CD4-positive, alpha-beta memory T cell (primary cell): ENCODE measurements around the gene TBC1D10A. TPM values are rescaled to one million over a fixed set of nuclear protein-coding genes. Genes with fewer than 3 reads are reported as not detected.
A peak's percentile ranks its signal among the peaks of the same experiment; 100 is the strongest.

Source experiments
- CTCF ChIA-PET: fragments of 350-600 bp; sonication (Branson Sonifier 250); formaldehyde crosslinking; loops from one replicate; lab custom pipeline; 2021; ENCODE audit warnings: inconsistent platforms; ENCODE audit not compliant: partially characterized antibody; lab: Charles Lee
- POLR2A ChIA-PET: fragments of 350-600 bp; sonication (Branson Sonifier 250); formaldehyde crosslinking; loops from one replicate; lab custom pipeline; 2021; ENCODE audit not compliant: partially characterized antibody; lab: Charles Lee
- DNase-seq, 5 donors: peaks; one replicate each; pipeline versions ENCODE4 v3.0.0 to v3.0.0-alpha.2; 2020 to 2022; ENCODE audit warnings: mixed read lengths in 1 of 5
- H3K27ac ChIP-seq: one replicate; pipeline ENCODE4 v1.7.0; 2013; ENCODE audit warnings: low read depth, low read length
- H3K27me3 ChIP-seq: 2 replicates; pipeline ENCODE4 v1.7.0; 2013; ENCODE audit warnings: mild to moderate bottlenecking, low read length, moderate library complexity; ENCODE audit not compliant: insufficient read depth
- H3K36me3 ChIP-seq: 2 replicates; pipeline ENCODE4 v1.7.0; 2013; ENCODE audit warnings: mild to moderate bottlenecking, low read length, moderate library complexity; ENCODE audit not compliant: insufficient read depth
- H3K4me1 ChIP-seq: 2 replicates; pipeline ENCODE4 v1.7.0; 2013; ENCODE audit warnings: mild to moderate bottlenecking, low read length, moderate library complexity; ENCODE audit not compliant: insufficient read depth
- H3K4me3 ChIP-seq, 2 donors: one replicate each; pipeline ENCODE4 v1.7.0; 2013; ENCODE audit warnings: low read length in 2 of 2, mild to moderate bottlenecking in 1 of 2
- H3K9me3 ChIP-seq, 2 donors: one replicate each; pipeline ENCODE4 v1.7.0; 2013; ENCODE audit warnings: low read length in 2 of 2, control low read depth in 1 of 2; ENCODE audit not compliant: control insufficient read depth in 1 of 2
- H3K27ac Mint-ChIP-seq, 7 donors: one replicate each; pipeline ENCODE4 v1.8.0; 2020 to 2021; ENCODE audit warnings: mixed read lengths in 7 of 7, mild to moderate bottlenecking in 6 of 7, inconsistent platforms in 3 of 7, moderate library complexity in 3 of 7
- H3K27me3 Mint-ChIP-seq, 2 donors: one replicate each; pipeline ENCODE4 v1.8.0; 2020 to 2021; ENCODE audit warnings: mixed read lengths in 2 of 2
- H3K36me3 Mint-ChIP-seq, 2 donors: one replicate each; pipeline ENCODE4 v1.8.0; 2020 to 2021; ENCODE audit warnings: mixed read lengths in 2 of 2, inconsistent platforms in 1 of 2, mild to moderate bottlenecking in 1 of 2
- H3K4me1 Mint-ChIP-seq, 4 donors: one replicate each; pipeline ENCODE4 v1.8.0; 2020 to 2021; ENCODE audit warnings: mixed read lengths in 4 of 4, mild to moderate bottlenecking in 1 of 4
- H3K4me3 Mint-ChIP-seq, 8 donors: one replicate each; pipeline ENCODE4 v1.8.0; 2020 to 2021; ENCODE audit warnings: mixed read lengths in 8 of 8, mild to moderate bottlenecking in 7 of 8, moderate library complexity in 6 of 8, inconsistent platforms in 3 of 8
- H3K9me3 Mint-ChIP-seq, 8 donors: one replicate each; pipeline ENCODE4 v1.8.0; 2020 to 2021; ENCODE audit warnings: mixed read lengths in 8 of 8, mild to moderate bottlenecking in 5 of 8, inconsistent platforms in 3 of 8, moderate library complexity in 1 of 8
- intact Hi-C: fragments of 100-400 bp; cut with micrococcal nuclease; formaldehyde crosslinking; loops from one replicate; pipeline ENCODE4 v1.15.1; 2023
- polyA plus RNA-seq, 2 donors: library from polyadenylated mRNA; unstranded; fragments of 300-500 nt; fragmentation: Illumina TruSeq; gene quantifications; one replicate each; pipeline ENCODE4 v1.2.3, GENCODE V29; 2021
- total RNA-seq, 2 experiments: library from RNA; stranded (reverse); gene quantifications; one replicate each; pipeline ENCODE4 v1.2.3, GENCODE V29; 2021

TBC1D10A gene
- total and polyA plus RNA-seq, 4 experiments from 2014 or later = 60.6 to 76.8 (median 61.9) TPM

- H3K4me3 ChIP-seq = peak overlapping the region in 1 of 2 donors; percentile 76
- intact Hi-C loops = loop anchor here (1.0 kb wide), 1 partner anchor 8 kb away; no protein-coding TSS in a partner anchor
- Mint-ChIP-seq H3K4me1 (peaks cover 57 to 80% (median 68%) of the 10 kb centered on the region in 4 donors), H3K4me3 (peak overlapping the region; percentile 90 to 95 (median 93)), H3K27me3 (no peaks in the 10 kb centered on the region), H3K9me3 (no peaks in the 10 kb centered on the region), H3K27ac (peak overlapping the region; percentile 51 to 95 (median 89)), H3K36me3 (peaks cover 25 to 50% of the 10 kb centered on the region in 2 donors)
- no peaks in the 10 kb centered on the region for H3K27me3 ChIP-seq
- CTCF ChIA-PET = interaction anchor here (0.9 to 11.2 kb wide), 9 partner anchors 9 to 216 kb away, joined by 3 to 115 read pairs (median 4); partner anchors contain the start of gene CASTOR1
- POLR2A ChIA-PET = interaction anchor here (0.8 to 20.3 kb wide), 9 partner anchors 8 to 100 kb away, joined by 3 to 562 read pairs (median 8); partner anchors contain the start of genes CASTOR1, CCDC157, RNF215 and SF3A1
- peak; percentile 42 to 68 (median 50) for DNase-seq
- peak overlapping the region; percentile 59 for H3K27ac ChIP-seq
- H3K4me1 ChIP-seq = peaks cover 76% of the 10 kb centered on the region
- H3K36me3 ChIP-seq = peaks cover 17% of the 10 kb centered on the region
- H3K9me3 ChIP-seq = no peaks in the 10 kb centered on the region
Observed at GRCh38 chr22:30324014-30324730, 2.6 kb downstream of the TBC1D10A start.

GRCh38 chr22:30323246-30323645, 3.5 kb downstream of the TBC1D10A start:
- H3K36me3 Mint-ChIP-seq = peaks cover 32 to 58% of the 10 kb centered on the region in 2 donors

DNA sequence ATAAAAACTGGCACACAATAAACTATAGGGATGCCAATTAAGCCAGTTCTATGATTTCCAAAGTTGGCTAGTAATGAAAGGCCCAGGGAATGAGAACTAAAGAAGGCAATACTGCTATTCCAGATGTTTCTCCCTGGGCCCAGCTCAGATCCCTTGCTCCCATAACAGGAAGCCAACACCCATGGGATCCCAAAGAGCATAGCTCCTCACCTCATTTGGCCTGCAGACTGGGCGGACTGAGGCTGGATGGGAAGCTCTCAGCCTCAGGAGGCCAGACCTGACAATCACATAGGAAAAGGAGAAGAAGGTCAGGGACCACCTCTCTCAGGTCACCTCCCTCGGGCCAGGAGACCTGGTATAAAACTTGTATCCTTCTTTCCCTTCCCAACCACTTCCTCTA, 5.3 kb downstream of the TBC1D10A start:
- Histone ChIP-seq H3K4me3 (no peak overlapping the region), H3K36me3 (peaks cover 17% of the 10 kb centered on the region), H3K27me3 (no peaks in the 10 kb centered on the region), H3K27ac (no peak overlapping the region), H3K4me1 (peaks cover 94% of the 10 kb centered on the region), H3K9me3 (no peaks in the 10 kb centered on the region)
- no peaks in the 10 kb centered on the region for H3K27me3 Mint-ChIP-seq
- peaks cover 37 to 66% of the 10 kb centered on the region in 2 donors for H3K36me3 Mint-ChIP-seq
- CTCF ChIA-PET = interaction anchor here (0.7 to 1.0 kb wide), 2 partner anchors 19 to 33 kb away, joined by 3 to 5 read pairs; partner anchors contain the start of gene CASTOR1
- intact Hi-C loops = no loop called here
- H3K4me1 Mint-ChIP-seq = peaks cover 70 to 94% (median 82%) of the 10 kb centered on the region in 4 donors
- peak overlapping the region; percentile 48 to 87 (median 84) for H3K27ac Mint-ChIP-seq
- H3K9me3 Mint-ChIP-seq = no peaks in the 10 kb centered on the region
- peak overlapping the region in 6 of 8 donors; percentile 12 to 67 (median 50) for H3K4me3 Mint-ChIP-seq
- POLR2A ChIA-PET = interaction anchor here (1.2 to 20.3 kb wide), 4 partner anchors 9 to 35 kb away, joined by 3 to 562 read pairs (median 124); partner anchors contain the start of genes CASTOR1, CCDC157 and SF3A1
- no peak for DNase-seq

More at GRCh38 chr22:30323246-30323645, 3.5 kb downstream of the TBC1D10A start:
- DNase-seq = no peak
- peak overlapping the region; percentile 41 to 92 (median 74) for H3K27ac Mint-ChIP-seq
- Histone ChIP-seq H3K9me3 (no peaks in the 10 kb centered on the region), H3K27me3 (no peaks in the 10 kb centered on the region), H3K36me3 (peaks cover 17% of the 10 kb centered on the region), H3K4me1 (peaks cover 86% of the 10 kb centered on the region), H3K27ac (no peak overlapping the region), H3K4me3 (no peak overlapping the region)
- peak overlapping the region; percentile 41 to 95 (median 93) for H3K4me3 Mint-ChIP-seq
- H3K4me1 Mint-ChIP-seq = peaks cover 66 to 89% (median 77%) of the 10 kb centered on the region in 4 donors
- H3K9me3 Mint-ChIP-seq = no peaks in the 10 kb centered on the region
- intact Hi-C loops = no loop called here
- no peaks in the 10 kb centered on the region for H3K27me3 Mint-ChIP-seq
- ChIA-PET CTCF (interaction anchor here (0.9 to 11.2 kb wide), 5 partner anchors 10 to 215 kb away, joined by 3 to 115 read pairs (median 4); partner anchors contain the start of gene CASTOR1), POLR2A (interaction anchor here (1.2 to 20.3 kb wide), 6 partner anchors 9 to 56 kb away, joined by 3 to 562 read pairs (median 42); partner anchors contain the start of genes CASTOR1, CCDC157 and SF3A1)

DNA sequence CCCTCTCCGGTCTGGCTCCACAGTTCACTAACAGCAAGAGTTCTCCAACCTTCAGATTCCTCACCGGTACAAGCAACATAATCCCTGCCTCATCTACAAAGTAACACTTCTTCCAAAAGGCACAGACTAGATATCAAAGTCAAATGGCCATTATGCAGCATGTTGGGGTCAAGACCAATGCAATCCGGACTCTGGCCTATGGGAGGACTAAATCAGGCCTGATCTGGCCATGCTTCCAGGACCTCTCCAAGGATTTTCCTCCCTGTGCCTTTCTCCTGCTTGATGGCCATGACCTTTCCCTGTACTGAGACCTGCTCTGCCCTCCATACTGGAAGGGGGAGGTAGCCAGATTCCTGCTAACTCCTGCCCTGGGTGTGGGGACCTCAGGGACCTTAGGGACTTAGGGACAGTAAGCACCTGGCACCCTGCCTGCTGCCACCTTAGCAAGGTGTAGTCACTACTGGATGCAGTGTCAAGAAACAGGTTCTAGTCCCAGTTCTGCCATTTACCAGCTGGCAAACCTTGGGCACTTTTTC, 6.7 kb downstream of the TBC1D10A start:
- Mint-ChIP-seq H3K4me3 (peak overlapping the region in 4 of 8 donors; percentile 17 to 73 (median 61)), H3K9me3 (no peaks in the 10 kb centered on the region), H3K4me1 (peaks cover 77 to 99% (median 87%) of the 10 kb centered on the region in 4 donors), H3K36me3 (peaks cover 45 to 68% of the 10 kb centered on the region in 2 donors), H3K27me3 (no peaks in the 10 kb centered on the region), H3K27ac (peak overlapping the region; percentile 42 to 87 (median 79))
- intact Hi-C loops = no loop called here
- ChIA-PET CTCF (interaction anchor here (1.4 to 19.0 kb wide), 3 partner anchors 13 to 65 kb away, joined by 4 to 218 read pairs (median 5); partner anchors contain the start of gene CASTOR1), POLR2A (interaction anchor here (0.9 to 20.3 kb wide), 4 partner anchors 13 to 37 kb away, joined by 4 to 562 read pairs (median 124); partner anchors contain the start of genes CASTOR1, CCDC157 and SF3A1)
- Histone ChIP-seq H3K27ac (peak overlapping the region; percentile 3), H3K9me3 (no peaks in the 10 kb centered on the region), H3K36me3 (peaks cover 17% of the 10 kb centered on the region), H3K4me1 (peaks cover 100% of the 10 kb centered on the region), H3K27me3 (no peaks in the 10 kb centered on the region), H3K4me3 (no peak overlapping the region)
- DNase-seq = no peak

GRCh38 chr22:30318799-30319419, 7.8 kb downstream of the TBC1D10A start:
- H3K36me3 Mint-ChIP-seq = peaks cover 42 to 63% of the 10 kb centered on the region in 2 donors

GRCh38 chr22:30317778-30318177, 9.0 kb downstream of the TBC1D10A start:
- POLR2A ChIA-PET = interaction anchor here (0.8 to 20.6 kb wide), 5 partner anchors 4 to 106 kb away, joined by 4 to 562 read pairs (median 56); partner anchors contain the start of genes CASTOR1 and TBC1D10A

More at GRCh38 chr22:30318799-30319419, 7.8 kb downstream of the TBC1D10A start:
- CTCF ChIA-PET = interaction anchor here (1.0 to 19.0 kb wide), 4 partner anchors 12 to 72 kb away, joined by 3 to 218 read pairs (median 4); partner anchors contain the start of gene CASTOR1
- POLR2A ChIA-PET = interaction anchor here (0.8 to 20.3 kb wide), 5 partner anchors 11 to 38 kb away, joined by 4 to 562 read pairs (median 56); partner anchors contain the start of genes CASTOR1, CCDC157 and SF3A1
- Histone ChIP-seq H3K4me1 (peaks cover 100% of the 10 kb centered on the region), H3K9me3 (no peaks in the 10 kb centered on the region), H3K36me3 (peaks cover 17% of the 10 kb centered on the region), H3K27ac (no peak overlapping the region), H3K27me3 (no peaks in the 10 kb centered on the region), H3K4me3 (no peak overlapping the region)
- Mint-ChIP-seq H3K27me3 (no peaks in the 10 kb centered on the region), H3K9me3 (no peaks in the 10 kb centered on the region), H3K27ac (peak overlapping the region; percentile 67 to 92 (median 90)), H3K4me1 (peaks cover 74 to 99% (median 85%) of the 10 kb centered on the region in 4 donors), H3K4me3 (peak overlapping the region in 7 of 8 donors; percentile 19 to 77 (median 67))
- no peak for DNase-seq
- intact Hi-C loops = no loop called here

More at GRCh38 chr22:30317778-30318177, 9.0 kb downstream of the TBC1D10A start:
- DNase-seq = no peak
- Histone ChIP-seq H3K4me3 (no peak overlapping the region), H3K27me3 (no peaks in the 10 kb centered on the region), H3K9me3 (no peaks in the 10 kb centered on the region), H3K27ac (no peak overlapping the region), H3K4me1 (peaks cover 99% of the 10 kb centered on the region), H3K36me3 (peaks cover 17% of the 10 kb centered on the region)
- intact Hi-C loops = no loop called here
- Mint-ChIP-seq H3K27me3 (no peaks in the 10 kb centered on the region), H3K4me3 (peak overlapping the region in 7 of 8 donors; percentile 6 to 77 (median 50)), H3K36me3 (peaks cover 39 to 60% of the 10 kb centered on the region in 2 donors), H3K27ac (peak overlapping the region; percentile 31 to 91 (median 85)), H3K9me3 (no peaks in the 10 kb centered on the region), H3K4me1 (peaks cover 73 to 99% (median 86%) of the 10 kb centered on the region in 4 donors)
- CTCF ChIA-PET = interaction anchor here (1.0 to 19.0 kb wide), 3 partner anchors 27 to 210 kb away, joined by 3 to 218 read pairs (median 8); partner anchors contain the start of gene CASTOR1
